Smooth muscle cell (in vitro differentiated cells): Measurements from ENCODE around the gene ESAM. TPM values are rescaled to one million over a fixed set of nuclear protein-coding genes. Genes with fewer than 3 reads are reported as not detected.

ENCODE experiments used
- DNase-seq: peaks from one replicate; lab custom pipeline; 2025; ENCODE audit not compliant: unreplicated experiment; lab: John Stamatoyannopoulos, UW
- H2AFZ ChIP-seq: fragments of 200-600 bp; sonication (generic); 2 replicates; pipeline ENCODE4 v1.6.0; 2016; ENCODE audit warnings: antibody characterized with exemption, low read depth, mild to moderate bottlenecking
- H3F3A ChIP-seq: fragments of 200-600 bp; sonication (generic); 2 replicates; pipeline ENCODE4 v1.6.0; 2017; ENCODE audit warnings: antibody characterized with exemption, low read depth
- H3K27ac ChIP-seq: fragments of 200-600 bp; sonication (generic); 2 replicates; pipeline ENCODE4 v1.5.1; 2016; ENCODE audit warnings: low read depth, mild to moderate bottlenecking
- H3K27me3 ChIP-seq: fragments of 200-600 bp; sonication (generic); 2 replicates; pipeline ENCODE4 v1.6.1; 2016; ENCODE audit warnings: low read depth, mild to moderate bottlenecking
- H3K36me3 ChIP-seq: fragments of 200-600 bp; sonication (generic); 2 replicates; pipeline ENCODE4 v1.5.1; 2016; ENCODE audit warnings: low read depth
- H3K4me1 ChIP-seq: fragments of 200-600 bp; sonication (generic); 2 replicates; pipeline ENCODE4 v1.5.1; 2016; ENCODE audit warnings: low read depth
- H3K4me2 ChIP-seq: fragments of 200-600 bp; sonication (generic); 2 replicates; pipeline ENCODE4 v1.6.0; 2016; ENCODE audit warnings: mild to moderate bottlenecking
- H3K4me3 ChIP-seq: fragments of 200-600 bp; sonication (generic); 2 replicates; pipeline ENCODE4 v1.5.1; 2016; ENCODE audit warnings: mild to moderate bottlenecking
- H3K79me2 ChIP-seq: fragments of 200-600 bp; sonication (generic); 2 replicates; pipeline ENCODE4 v1.6.0; 2016; ENCODE audit warnings: low read depth, mild to moderate bottlenecking
- H3K9ac ChIP-seq: fragments of 200-600 bp; sonication (generic); 2 replicates; pipeline ENCODE4 v1.6.0; 2016; ENCODE audit warnings: low read depth
- H3K9me3 ChIP-seq: fragments of 200-600 bp; sonication (generic); replicated peaks from 2 replicates; pipeline ENCODE4 v1.5.1; 2016; ENCODE audit warnings: low read depth
- H4K20me1 ChIP-seq: fragments of 200-600 bp; sonication (generic); 2 replicates; pipeline ENCODE4 v1.6.0; 2016; ENCODE audit warnings: low read depth
- WGBS: methylation state at CpG from one replicate; pipeline ENCODE4 v1.1.7; 2016; ENCODE audit warnings: low lambda C conversion rate; 5-methylcytosine and 5-hydroxymethylcytosine counted together
- polyA plus RNA-seq: library from polyadenylated mRNA; unstranded; fragments of >200 nt; fragmentation: Nextera tagmentation; extraction: Ambion mirVana; gene quantifications from 2 replicates; pipeline ENCODE4 v1.2.1, GENCODE V29; 2016
- total RNA-seq: library from RNA; depleted of rRNA; stranded (reverse); fragments of >200 nt; gene quantifications from 2 replicates; pipeline ENCODE4 v1.2.3, GENCODE V29; 2014
- TF ChIP-seq, protein P1 (sequence below): fragments of 200-600 bp; sonication (generic); IDR thresholded peaks from 2 replicates; pipeline ENCODE4 v1.5.1; 2017; ENCODE audit warnings: borderline replicate concordance, mild to moderate bottlenecking, antibody characterized with exemption; ENCODE audit not compliant: insufficient read depth, poor library complexity, severe bottlenecking

ESAM gene
- total and polyA plus RNA-seq, 2 experiments from 2014 or later: 0.31 to 0.94 TPM

DNA sequence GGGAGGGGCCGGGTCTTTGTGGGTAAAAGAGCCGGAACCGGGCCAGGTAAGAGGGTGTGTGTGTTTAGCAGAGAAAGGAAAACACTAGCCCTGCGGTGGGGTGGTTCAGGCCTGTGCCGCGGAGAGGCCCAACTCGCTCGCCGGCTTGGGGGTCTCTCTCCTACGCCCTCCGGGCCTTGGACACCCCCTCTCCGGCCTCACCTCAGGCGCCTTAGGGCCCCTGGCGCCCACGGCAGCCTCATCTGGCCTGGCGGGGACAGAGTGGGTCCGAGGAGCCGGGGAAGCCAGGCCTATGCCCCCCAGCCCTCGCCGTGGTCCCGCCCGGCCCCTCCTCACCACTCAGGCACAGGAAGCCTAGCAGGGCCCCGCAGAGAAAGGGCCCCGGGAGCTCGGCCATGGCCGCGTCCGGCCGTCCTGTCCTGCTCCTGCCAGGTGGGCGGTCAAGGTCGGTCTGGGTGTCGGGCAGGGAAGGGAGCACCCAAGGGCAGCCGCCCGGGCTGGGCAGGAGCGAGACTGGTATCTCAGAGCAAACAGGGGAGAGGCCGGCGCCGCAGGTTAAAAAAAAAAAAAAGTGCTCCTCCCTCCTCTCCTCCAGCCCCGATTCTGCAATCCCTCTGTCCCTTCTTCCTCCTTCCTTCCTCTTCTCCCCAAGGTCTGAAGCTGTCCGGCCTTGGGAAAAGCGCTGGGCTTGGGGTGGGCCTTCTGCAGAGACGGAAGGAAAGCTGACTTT is 10.2 kb downstream of the ESAM start, which contains the start of gene VSIG2:
TSS of gene VSIG2 (minus strand) at position 515 of the 730 bp plus-strand sequence. CDS start at position 397, 118 bp downstream.
- H3K36me3 ChIP-seq: no peaks in the 10 kb centered on the region
- H3K4me2 ChIP-seq: no peak within 1 kb of the TSS
- 56% methylated on average over 16 of the region's 42 CpGs for WGBS
- H3K4me3 ChIP-seq: no peak within 1 kb of the TSS
- H3K27me3 ChIP-seq: peaks cover 72% of the 10 kb centered on the region
- no peaks in the 10 kb centered on the region for H3K9me3 ChIP-seq
- H3K4me1 ChIP-seq: no peaks in the 10 kb centered on the region
- H3F3A ChIP-seq: no peaks in the 10 kb centered on the region
- no peak for DNase-seq
- H2AFZ ChIP-seq: no peak within 1 kb of the TSS
- H4K20me1 ChIP-seq: no peaks in the 10 kb centered on the region
- TF ChIP-seq, protein P1, sequence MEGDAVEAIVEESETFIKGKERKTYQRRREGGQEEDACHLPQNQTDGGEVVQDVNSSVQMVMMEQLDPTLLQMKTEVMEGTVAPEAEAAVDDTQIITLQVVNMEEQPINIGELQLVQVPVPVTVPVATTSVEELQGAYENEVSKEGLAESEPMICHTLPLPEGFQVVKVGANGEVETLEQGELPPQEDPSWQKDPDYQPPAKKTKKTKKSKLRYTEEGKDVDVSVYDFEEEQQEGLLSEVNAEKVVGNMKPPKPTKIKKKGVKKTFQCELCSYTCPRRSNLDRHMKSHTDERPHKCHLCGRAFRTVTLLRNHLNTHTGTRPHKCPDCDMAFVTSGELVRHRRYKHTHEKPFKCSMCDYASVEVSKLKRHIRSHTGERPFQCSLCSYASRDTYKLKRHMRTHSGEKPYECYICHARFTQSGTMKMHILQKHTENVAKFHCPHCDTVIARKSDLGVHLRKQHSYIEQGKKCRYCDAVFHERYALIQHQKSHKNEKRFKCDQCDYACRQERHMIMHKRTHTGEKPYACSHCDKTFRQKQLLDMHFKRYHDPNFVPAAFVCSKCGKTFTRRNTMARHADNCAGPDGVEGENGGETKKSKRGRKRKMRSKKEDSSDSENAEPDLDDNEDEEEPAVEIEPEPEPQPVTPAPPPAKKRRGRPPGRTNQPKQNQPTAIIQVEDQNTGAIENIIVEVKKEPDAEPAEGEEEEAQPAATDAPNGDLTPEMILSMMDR: no peak
- H3K9ac ChIP-seq: no peak within 1 kb of the TSS
- no peak within 1 kb of the TSS for H3K27ac ChIP-seq
- H3K79me2 ChIP-seq: no peaks in the 10 kb centered on the region

- H3K9ac ChIP-seq: no peak overlapping the region
- 78% methylated on average over 11 of the region's 11 CpGs for WGBS
- no peak overlapping the region for H3K27ac ChIP-seq
- no peaks in the 10 kb centered on the region for H3F3A ChIP-seq
- H3K4me2 ChIP-seq: no peak overlapping the region
- no peaks in the 10 kb centered on the region for H3K9me3 ChIP-seq
- TF ChIP-seq, protein P1: no peak
- H3K4me1 ChIP-seq: peaks cover 3% of the 10 kb centered on the region
- no peaks in the 10 kb centered on the region for H3K79me2 ChIP-seq
- no peak overlapping the region for H2AFZ ChIP-seq
- no peak overlapping the region for H3K4me3 ChIP-seq
- no peaks in the 10 kb centered on the region for H4K20me1 ChIP-seq
- H3K27me3 ChIP-seq: peaks cover 72% of the 10 kb centered on the region
- H3K36me3 ChIP-seq: no peaks in the 10 kb centered on the region
- DNase-seq: no peak
Observed at GRCh38 chr11:124751391-124751740, 10.7 kb downstream of the ESAM start.

DNA sequence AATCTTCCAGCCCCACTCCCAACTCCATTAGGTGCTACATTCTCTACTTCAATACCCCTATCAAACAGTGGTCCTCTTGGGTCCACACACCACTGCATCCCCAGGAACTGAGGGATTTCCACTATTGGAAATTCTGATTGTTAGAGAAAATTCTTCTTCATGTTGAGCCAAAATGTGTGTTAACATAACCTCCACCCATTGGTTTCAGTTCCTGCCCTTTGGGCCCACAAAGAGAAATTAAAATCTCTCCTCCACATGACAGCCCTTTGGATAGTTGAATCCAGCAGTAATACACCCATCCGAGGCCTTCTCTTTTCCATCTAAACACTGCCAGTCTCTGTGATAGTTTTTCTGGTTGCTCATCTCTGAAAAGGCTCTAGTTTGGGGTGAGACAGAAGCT is 12.2 kb downstream of the ESAM start:
- peaks cover 15% of the 10 kb centered on the region for H3K4me1 ChIP-seq
- no peak overlapping the region for H3K27ac ChIP-seq
- no peaks in the 10 kb centered on the region for H3F3A ChIP-seq
- TF ChIP-seq, protein P1: no peak
- DNase-seq: no peak
- H3K9ac ChIP-seq: no peak overlapping the region
- H3K27me3 ChIP-seq: peaks cover 83% of the 10 kb centered on the region
- no peaks in the 10 kb centered on the region for H3K79me2 ChIP-seq
- H3K36me3 ChIP-seq: no peaks in the 10 kb centered on the region
- H3K4me3 ChIP-seq: no peak overlapping the region
- H4K20me1 ChIP-seq: no peaks in the 10 kb centered on the region
- H3K4me2 ChIP-seq: no peak overlapping the region
- H2AFZ ChIP-seq: no peak overlapping the region
- WGBS: 93% methylated on average over 1 of the region's 1 CpG
- no peaks in the 10 kb centered on the region for H3K9me3 ChIP-seq
